H1 (cell line): Measurements from ENCODE around the gene KLK1. TPM values are rescaled to one million over a fixed set of nuclear protein-coding genes. Genes with fewer than 3 reads are reported as not detected.

Source experiments
- CTCF ChIA-PET: fragments of 300-600 bp; sonication (Branson Sonifier 250); formaldehyde crosslinking; loops from one replicate; lab custom pipeline; 2021; ENCODE audit not compliant: partially characterized antibody; lab: Charles Lee
- POLR2A ChIA-PET: fragments of 300-600 bp; sonication (Branson Sonifier 250); formaldehyde crosslinking; loops from one replicate; lab custom pipeline; 2021; ENCODE audit warnings: inconsistent platforms; ENCODE audit not compliant: partially characterized antibody; lab: Charles Lee
- DNase-seq, 2 experiments: peaks; one replicate each; pipeline versions ENCODE4 v3.0.0 to v3.0.0-alpha.2; 2010 to 2022; ENCODE audit warnings: low spot score in 2 of 2, low read depth in 1 of 2, mixed read lengths in 1 of 2
- FAIRE-seq: peaks from 2 replicates; lab custom pipeline; 2011; peaks lifted over from hg19 to GRCh38; lab: Jason Lieb, UNC
- H2AFZ ChIP-seq: 2 replicates; pipeline ENCODE4 v1.8.1; 2012; ENCODE audit warnings: low read length, inconsistent platforms
- H2AK5ac ChIP-seq: 2 replicates; pipeline ENCODE4 v1.6.1; 2013; ENCODE audit warnings: low read depth, low read length
- H2BK120ac ChIP-seq: replicated peaks from 2 replicates; pipeline ENCODE3; 2013; ENCODE audit warnings: low read depth, low read length, inconsistent platforms
- H2BK12ac ChIP-seq: 2 replicates; pipeline ENCODE4 v1.6.1; 2013; ENCODE audit warnings: low read depth, low read length
- H2BK15ac ChIP-seq: 2 replicates; pipeline ENCODE4 v1.6.1; 2013; ENCODE audit warnings: low read length
- H2BK20ac ChIP-seq: 2 replicates; pipeline ENCODE4 v1.6.1; 2013; ENCODE audit warnings: low read length
- H2BK5ac ChIP-seq: 2 replicates; pipeline ENCODE4 v1.6.1; 2013; ENCODE audit warnings: low read depth, low read length
- H3K14ac ChIP-seq: 2 replicates; pipeline ENCODE4 v1.6.1; 2013; ENCODE audit warnings: inconsistent platforms; ENCODE audit not compliant: insufficient read length
- H3K18ac ChIP-seq: 2 replicates; pipeline ENCODE4 v1.6.1; 2013; ENCODE audit warnings: low read length; ENCODE audit errors: extremely low read depth
- H3K23ac ChIP-seq: 2 replicates; pipeline ENCODE4 v1.6.1; 2013; ENCODE audit warnings: inconsistent platforms; ENCODE audit not compliant: insufficient read length
- H3K23me2 ChIP-seq: 2 replicates; pipeline ENCODE4 v1.6.1; 2013; ENCODE audit warnings: low read depth, low read length
- H3K27ac ChIP-seq: 2 replicates; pipeline ENCODE4 v1.6.1; 2011; ENCODE audit warnings: low read depth, low read length, inconsistent platforms
- H3K27me3 ChIP-seq, 4 experiments: replicated peaks in 1 of 4; 1 replicate in 1 of 4; 2 replicates in 3 of 4; pipeline versions ENCODE4 v1.6.1 to v1.8.1; 2011 to 2013; ENCODE audit warnings: low read length in 3 of 4, mild to moderate bottlenecking in 3 of 4, inconsistent platforms in 2 of 4, mixed read lengths in 2 of 4, moderate library complexity in 1 of 4; ENCODE audit not compliant: control insufficient read depth in 3 of 4, insufficient read depth in 3 of 4; ENCODE audit errors: extremely low read depth in 1 of 4
- H3K36me3 ChIP-seq, 4 experiments: 2 replicates each; pipeline versions ENCODE4 v1.6.1 to v1.8.1; 2011 to 2013; ENCODE audit warnings: mild to moderate bottlenecking in 4 of 4, low read length in 3 of 4, moderate library complexity in 2 of 4, control low read depth in 1 of 4, inconsistent platforms in 1 of 4; ENCODE audit not compliant: insufficient read depth in 4 of 4, control insufficient read depth in 2 of 4
- H3K4ac ChIP-seq: replicated peaks from 2 replicates; pipeline ENCODE3; 2013; ENCODE audit warnings: low read length, low read depth, mixed read lengths, inconsistent platforms; ENCODE audit not compliant: insufficient read length
- H3K4me1 ChIP-seq, 4 experiments: replicated peaks in 1 of 4; 1 replicate in 1 of 4; 2 replicates in 3 of 4; pipeline versions ENCODE4 v1.6.1 to v1.8.1; 2011 to 2013; ENCODE audit warnings: low read length in 3 of 4, inconsistent platforms in 2 of 4, mixed read lengths in 1 of 4; ENCODE audit not compliant: insufficient read depth in 4 of 4, control insufficient read depth in 3 of 4
- H3K4me2 ChIP-seq, 2 experiments: 2 replicates each; pipeline versions ENCODE4 v1.6.1 to v1.8.1; 2011 to 2013; ENCODE audit warnings: low read depth in 2 of 2, low read length in 2 of 2, control low read depth in 1 of 2, inconsistent platforms in 1 of 2, mild to moderate bottlenecking in 1 of 2; ENCODE audit not compliant: insufficient read depth in 1 of 2
- H3K4me3 ChIP-seq, 4 experiments: fragments of 200-600, 300-600 bp in 1 of 4; sonication (generic), shearing (Covaris generic), sonication (Bioruptor Twin) in 1 of 4; 2 replicates each; pipeline versions ENCODE4 v1.5.1 to v1.8.1; 2011 to 2016; ENCODE audit warnings: low read length in 4 of 4, low read depth in 3 of 4, control low read depth in 2 of 4, inconsistent platforms in 2 of 4, mild to moderate bottlenecking in 2 of 4, mixed read lengths in 1 of 4, moderate library complexity in 1 of 4; ENCODE audit not compliant: insufficient read depth in 2 of 4; ENCODE audit errors: extremely low read depth in 1 of 4
- H3K56ac ChIP-seq: replicated peaks from 2 replicates; pipeline ENCODE3; 2013; ENCODE audit warnings: low read depth, mild to moderate bottlenecking, mixed read lengths, low read length, inconsistent platforms; ENCODE audit not compliant: insufficient read length
- H3K79me1 ChIP-seq: 2 replicates; pipeline ENCODE4 v1.6.1; 2013; ENCODE audit warnings: low read depth, low read length, control low read depth
- H3K79me2 ChIP-seq, 2 experiments: 2 replicates each; pipeline versions ENCODE4 v1.6.1 to v1.8.1; 2012 to 2013; ENCODE audit warnings: low read length in 2 of 2, mild to moderate bottlenecking in 2 of 2, inconsistent platforms in 1 of 2; ENCODE audit not compliant: insufficient read depth in 2 of 2, control insufficient read depth in 1 of 2
- H3K9ac ChIP-seq, 4 experiments: replicated peaks in 1 of 4; 1 replicate in 1 of 4; 2 replicates in 3 of 4; pipeline versions ENCODE4 v1.6.1 to v1.8.1; 2011 to 2013; ENCODE audit warnings: low read depth in 3 of 4, low read length in 3 of 4, control low read depth in 2 of 4, mild to moderate bottlenecking in 2 of 4, moderate library complexity in 2 of 4, inconsistent platforms in 1 of 4; ENCODE audit errors: extremely low read depth in 1 of 4
- H3K9me3 ChIP-seq, 2 experiments: 2 replicates each; pipeline versions ENCODE4 v1.6.1 to v1.8.1; 2012 to 2013; ENCODE audit warnings: mild to moderate bottlenecking in 2 of 2, moderate library complexity in 2 of 2, control low read depth in 1 of 2, inconsistent platforms in 1 of 2, low read depth in 1 of 2, low read length in 1 of 2, mixed read lengths in 1 of 2; ENCODE audit not compliant: insufficient read depth in 2 of 2
- H4K20me1 ChIP-seq, 2 experiments: replicated peaks in 1 of 2; 2 replicates each; pipeline versions ENCODE3 to v1.8.1; 2011 to 2013; ENCODE audit warnings: inconsistent platforms in 2 of 2, low read length in 2 of 2, mild to moderate bottlenecking in 1 of 2; ENCODE audit not compliant: insufficient read depth in 2 of 2, control insufficient read depth in 1 of 2
- H4K5ac ChIP-seq: 2 replicates; pipeline ENCODE4 v1.6.1; 2013; ENCODE audit warnings: low read length, low read depth, mixed read lengths, inconsistent platforms; ENCODE audit not compliant: insufficient read length
- H4K8ac ChIP-seq: 2 replicates; pipeline ENCODE4 v1.8.0; 2013; ENCODE audit warnings: mild to moderate bottlenecking, moderate library complexity, low read length, inconsistent platforms; ENCODE audit not compliant: insufficient read depth; ENCODE audit errors: extremely low read depth
- H4K91ac ChIP-seq: replicated peaks from 2 replicates; pipeline ENCODE3; 2013; ENCODE audit warnings: low read length, mixed read lengths, inconsistent platforms; ENCODE audit not compliant: insufficient read length
- E2F6 ChIP-seq: IDR thresholded peaks from 2 replicates; pipeline ENCODE4 v1.6.1; 2012; ENCODE audit warnings: inconsistent platforms
- WGBS, 2 experiments: shearing (Covaris generic) in 1 of 2; methylation state at CpG; one replicate each; pipeline versions ENCODE4 v1.1.6 to v1.1.7; 2013 to 2015; ENCODE audit warnings: low lambda C conversion rate in 2 of 2, mixed read lengths in 2 of 2, inconsistent platforms in 1 of 2, low coverage in 1 of 2, missing lambda C conversion rate in 1 of 2; ENCODE audit not compliant: insufficient replicate concordance in 2 of 2, insufficient coverage in 1 of 2, insufficient read length in 1 of 2; ENCODE audit errors: extremely low coverage in 1 of 2, missing lambda C conversion rate in 1 of 2; 5-methylcytosine and 5-hydroxymethylcytosine counted together
- polyA plus RNA-seq, 7 experiments: library from polyadenylated mRNA; depleted of rRNA in 3 of 7; stranded (reverse) in 5 of 7; unstranded in 2 of 7; fragments of >200 nt in 5 of 7; fragments of 200-250 nt in 2 of 7; gene quantifications; 1 replicate in 5 of 7; 2 replicates in 1 of 7; 4 replicates in 1 of 7; pipeline versions ENCODE4 v1.2.1 to v1.2.3, GENCODE V29; 2011 to 2013; ENCODE audit warnings: missing spikeins in 2 of 7, mixed read lengths in 2 of 7
- total RNA-seq: library from RNA; stranded (reverse); fragmentation: NEBNext Ultra II Directional; extraction: Animal tissue kit (Norgen Biotek cat#: 25700); gene quantifications from 2 replicates; pipeline ENCODE4 v1.2.1, GENCODE V29; 2021

Gene KLK1
- total and polyA plus RNA-seq, 2 of the 8 experiments (the other 6 are each of a cell fraction or from before 2014, with no cell fraction given) = 3.4 to 4.0 TPM

- H4K8ac ChIP-seq = no peak overlapping the region
- H2BK120ac ChIP-seq = no peak overlapping the region
- H3K18ac ChIP-seq = no peak overlapping the region
- H3K36me3 ChIP-seq = no peaks in the 10 kb centered on the region
- no peaks in the 10 kb centered on the region for H3K79me2 ChIP-seq
- H3K9ac ChIP-seq = no peak overlapping the region
- CTCF ChIA-PET = no interaction called here
- POLR2A ChIA-PET = interaction anchor here (1.1 to 1.2 kb wide), 2 partner anchors 11 to 56 kb away, joined by 3 read pairs; no protein-coding TSS in a partner anchor
- H2BK5ac ChIP-seq = no peak overlapping the region
- H2BK12ac ChIP-seq = no peak overlapping the region
- H3K23me2 ChIP-seq = no peaks in the 10 kb centered on the region
- H3K4me2 ChIP-seq = no peak overlapping the region
- 0 out of 7 replicates have a peak, but pooled peaks cover 0 to 4% (median 0%) of the 10 kb centered on the region in 4 experiments for H3K27me3 ChIP-seq
- no peak overlapping the region for H3K23ac ChIP-seq
- no peaks in the 10 kb centered on the region for H3K9me3 ChIP-seq
- no peak overlapping the region for H4K5ac ChIP-seq
- no peak overlapping the region for H3K27ac ChIP-seq
- no peak overlapping the region for H4K91ac ChIP-seq
- DNase-seq (no peak), FAIRE-seq (no peak)
- no peak overlapping the region for H3K56ac ChIP-seq
- no peak overlapping the region for H2BK20ac ChIP-seq
- H3K4me1 ChIP-seq = no peaks in the 10 kb centered on the region
- TF ChIP-seq E2F6 = no peak
- no peak overlapping the region for H2AK5ac ChIP-seq
- no peak overlapping the region for H2AFZ ChIP-seq
- no peak overlapping the region for H3K4ac ChIP-seq
- no peak overlapping the region for H3K14ac ChIP-seq
- WGBS, 2 experiments = 94% methylated on average over 3 of the region's 3 CpGs; no CpG with 5 or more reads in 1 of the 2 experiments
- H3K79me1 ChIP-seq = no peaks in the 10 kb centered on the region
- no peak overlapping the region for H2BK15ac ChIP-seq
- no peak overlapping the region for H3K4me3 ChIP-seq
- H4K20me1 ChIP-seq = no peaks in the 10 kb centered on the region
Measured at GRCh38 chr19:50850738-50851137, 27.2 kb upstream of the KLK1 start.
